Right ventricle myocardium inferior (tissue), 1 donor: ENCODE results near the gene DNAL4. TPM values are rescaled to one million over a fixed set of nuclear protein-coding genes. Genes with fewer than 3 reads are reported as not detected.

Experiments
- ATAC-seq: fragments of 200-7000 bp; cut with Tn5 transposase; one replicate; pipeline ENCODE4 v1.9.1; 2020; ENCODE audit warnings: mild to moderate bottlenecking, moderate library complexity
- DNase-seq: peaks from one replicate; pipeline ENCODE4 v3.0.0; 2021; ENCODE audit errors: missing footprints
- intact Hi-C: fragments of 100-400 bp; cut with DNase I; formaldehyde crosslinking; loops from one replicate; pipeline ENCODE4 v1.11.0; 2022
- total RNA-seq: library from RNA; stranded (reverse); fragmentation: NEBNext Ultra II Directional; extraction: Animal tissue kit (Norgen Biotek cat#: 25700); gene quantifications from one replicate; pipeline ENCODE4 v1.2.1, GENCODE V29; 2021
- donor health status: DM: no; HTN: yes; CAD: no; lungs with severe emphysema.

Gene DNAL4
- total RNA-seq, 1 donor from 2014 or later, result 10.0 TPM

DNA sequence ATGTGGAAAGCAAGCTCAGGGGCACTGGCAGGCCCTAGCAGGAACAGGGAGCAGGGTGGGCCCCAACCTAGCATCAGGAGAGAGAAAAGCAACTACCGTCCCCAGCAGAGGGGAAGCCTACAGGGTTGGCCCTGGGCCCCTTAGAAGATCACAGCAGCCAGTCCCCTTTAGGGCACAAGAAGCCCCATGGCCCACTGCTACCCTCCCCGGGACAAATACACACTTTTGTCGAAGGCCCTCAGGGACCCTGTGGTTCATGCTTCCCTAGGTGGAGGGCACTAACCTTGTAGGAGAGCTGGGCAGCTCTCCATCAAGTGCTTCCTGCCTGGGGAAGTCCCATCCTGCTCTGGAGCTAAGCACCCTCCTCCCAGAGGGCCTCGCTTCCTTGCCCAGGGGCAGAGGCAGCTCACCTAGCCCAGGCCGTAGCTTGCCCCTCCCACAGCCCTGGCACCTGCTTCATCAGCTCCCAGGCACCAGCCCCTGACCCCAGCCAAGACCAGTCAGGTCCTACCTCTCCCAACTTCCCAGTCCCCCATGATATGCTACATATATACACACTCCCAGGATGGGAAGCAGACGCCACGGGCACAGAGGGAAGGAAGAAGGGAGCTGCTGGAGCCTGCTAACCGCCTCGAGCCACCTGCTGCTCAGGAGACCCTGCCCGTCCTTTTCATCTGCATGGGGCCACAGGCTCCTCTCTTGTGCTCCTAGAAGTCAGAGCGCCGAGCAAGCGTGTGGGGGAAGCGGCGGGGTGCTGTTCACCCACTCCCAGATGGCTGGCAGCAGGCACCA, 58.3 kb downstream of the DNAL4 start:
- DNase-seq (no peak), ATAC-seq (no peak)
- intact Hi-C loops, result no loop called here

- ATAC-seq, result no peak
- DNase-seq, result no peak
- intact Hi-C loops, result no loop called here
Observed at GRCh38 chr22:38735126-38735464, 58.8 kb downstream of the DNAL4 start.

- no peak for ATAC-seq
- intact Hi-C loops, result no loop called here
- DNase-seq, result no peak
Observed at GRCh38 chr22:38734421-38735100, 59.4 kb downstream of the DNAL4 start.

GRCh38 chr22:38733724-38734381, 60.1 kb downstream of the DNAL4 start:
- intact Hi-C loops, result no loop called here
- DNase-seq (no peak), ATAC-seq (peak; percentile 65)

DNA sequence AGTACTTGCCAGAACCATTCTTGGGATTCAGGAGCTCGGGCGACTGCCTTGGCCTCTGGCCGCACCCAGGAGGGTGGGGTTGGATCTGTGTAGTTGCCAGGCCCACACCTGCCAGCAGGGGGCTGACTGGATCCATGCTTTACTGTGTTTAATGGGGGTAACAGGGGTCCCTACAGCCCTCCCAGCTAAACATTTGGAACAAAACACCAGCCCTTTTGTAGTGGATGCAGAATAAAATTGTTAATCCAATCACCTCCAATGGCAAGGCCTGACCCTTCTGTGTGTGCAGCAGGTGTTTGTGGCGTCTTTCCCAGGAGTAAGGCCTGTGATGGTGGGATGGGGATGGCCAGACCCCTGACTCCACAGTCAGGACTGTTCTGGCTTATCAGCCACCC, 60.6 kb downstream of the DNAL4 start:
- ATAC-seq, result peak; percentile 45
- DNase-seq, result no peak
- intact Hi-C loops, result no loop called here

DNA sequence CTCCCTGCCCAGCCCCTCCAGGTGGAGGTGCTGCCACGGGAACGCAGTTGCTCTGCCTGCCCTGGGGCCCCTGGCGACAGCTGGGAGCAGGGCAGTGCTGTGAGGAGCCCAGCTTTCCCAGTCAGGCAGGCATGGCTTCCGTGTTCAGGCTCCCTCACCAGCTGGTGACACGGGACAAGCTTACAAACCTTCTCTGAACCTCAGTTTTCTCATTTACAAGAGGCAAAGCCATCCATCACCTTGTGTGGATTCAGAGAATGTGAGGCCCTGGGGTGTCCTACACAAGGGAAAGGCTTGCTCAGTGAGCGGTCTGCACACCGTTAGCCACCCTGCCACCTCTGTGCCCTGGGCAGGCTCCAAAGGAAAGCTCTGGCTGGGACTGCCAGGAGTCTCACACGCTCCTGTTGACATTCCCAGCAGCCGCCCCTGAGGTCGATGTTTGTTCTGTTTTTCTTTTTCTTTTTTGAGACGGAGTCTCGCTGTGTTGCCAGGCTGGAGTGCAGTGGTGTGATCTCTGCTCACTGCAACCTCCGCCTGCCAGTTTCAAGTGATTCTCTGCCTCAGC, 61.6 kb downstream of the DNAL4 start:
- intact Hi-C loops, result no loop called here
- ATAC-seq, result peak; percentile 37
- no peak for DNase-seq

- DNase-seq (no peak), ATAC-seq (no peak)
- intact Hi-C loops, result no loop called here
Observed at GRCh38 chr22:38731703-38732161, 62.2 kb downstream of the DNAL4 start.

- no peak for ATAC-seq
Observed at GRCh38 chr22:38730411-38730871, 63.5 kb downstream of the DNAL4 start.

DNA sequence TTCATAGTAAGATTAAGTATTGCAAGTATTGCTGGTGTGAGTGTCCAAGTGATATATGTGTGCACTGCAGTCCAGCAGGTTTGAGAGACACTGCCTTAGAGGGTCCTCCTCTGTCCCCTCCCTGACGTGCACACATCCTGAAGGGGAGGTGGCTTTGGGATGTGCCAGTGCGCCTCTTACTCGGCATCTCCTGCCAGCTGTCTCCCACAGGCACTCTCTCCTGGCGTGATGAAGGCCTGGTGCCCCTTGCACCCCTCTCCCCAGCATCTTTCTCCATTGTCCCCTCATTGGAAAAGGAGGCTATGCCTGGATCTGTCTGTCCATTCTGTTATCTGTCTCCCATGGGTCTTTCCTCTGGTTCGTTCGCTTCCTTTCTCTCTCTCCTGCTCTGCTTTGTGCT, 64.0 kb downstream of the DNAL4 start:
- ATAC-seq (no peak), DNase-seq (no peak)
- intact Hi-C loops, result no loop called here

More at GRCh38 chr22:38730411-38730871, 63.5 kb downstream of the DNAL4 start:
- intact Hi-C loops, result no loop called here
- no peak for DNase-seq

DNA sequence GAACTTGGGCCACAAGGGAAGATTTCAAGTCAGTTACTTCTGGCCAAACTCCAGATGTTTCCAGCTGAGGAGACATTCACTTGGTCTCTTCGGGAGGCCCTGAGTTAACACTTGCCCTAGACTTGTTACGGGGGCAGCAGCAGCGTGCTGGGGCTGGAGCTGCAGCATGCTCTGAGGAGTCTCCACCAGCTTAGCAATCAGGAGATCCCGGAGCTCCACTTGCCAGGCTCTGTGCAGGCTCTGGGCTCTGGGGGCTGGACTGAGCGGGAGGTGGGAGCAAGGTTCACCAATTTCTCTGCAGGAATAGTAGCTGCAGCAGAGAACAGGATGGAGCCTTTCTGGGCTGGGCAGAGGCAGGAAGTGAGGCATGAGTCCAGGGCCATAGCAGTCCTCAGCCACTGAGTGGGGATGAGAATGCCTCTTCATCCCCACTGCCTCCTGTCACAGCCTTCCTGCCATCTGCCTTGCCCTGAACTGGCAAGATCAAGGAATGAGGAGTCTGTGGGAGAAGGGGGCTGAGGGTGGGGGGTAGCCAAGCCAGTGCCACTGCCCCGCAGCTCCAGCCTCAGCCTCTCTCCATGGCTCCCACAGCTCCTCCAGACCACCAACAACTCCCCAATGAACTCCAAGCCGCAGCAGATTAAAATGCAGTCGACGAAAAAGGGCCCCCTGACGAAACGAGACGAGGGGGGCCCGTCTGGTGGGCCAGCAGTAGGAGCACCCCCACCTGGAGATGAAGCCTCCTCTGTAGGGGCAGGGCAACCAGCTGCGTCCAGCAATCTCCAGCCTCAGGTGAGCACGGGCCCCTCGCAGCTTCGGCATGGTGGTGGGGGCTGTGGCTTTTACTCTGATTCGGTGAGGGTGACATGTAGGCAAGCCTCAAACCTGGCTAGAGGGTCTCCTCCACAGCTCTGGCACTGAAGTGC, 64.8 kb downstream of the DNAL4 start:
- intact Hi-C loops, result no loop called here
- ATAC-seq, result no peak

More for the DNA sequence above, 64.8 kb downstream of the DNAL4 start:
- DNase-seq, result no peak

Other genes with a start within 250 kb of the DNAL4 start
- gene DMC1, start 224.0 kb downstream of the DNAL4 start, total RNA-seq, result 0.46 TPM
- gene FAM227A, start 137.8 kb downstream of the DNAL4 start, total RNA-seq, result 0.27 TPM
- gene CBY1, start 137.5 kb downstream of the DNAL4 start, total RNA-seq, result 32.9 TPM
- gene TOMM22, start 112.2 kb downstream of the DNAL4 start, total RNA-seq, result 66.3 TPM
- gene JOSD1, start 93.2 kb downstream of the DNAL4 start, total RNA-seq, result 17.5 TPM
- 26.8 TPM for gene GTPBP1, start 88.2 kb downstream of the DNAL4 start, total RNA-seq
- gene SUN2, start 38.1 kb downstream of the DNAL4 start, total RNA-seq, result 126 TPM
- 19.7 TPM for gene NPTXR, start 49.9 kb upstream of the DNAL4 start, total RNA-seq
- 39.3 TPM for gene CBX6, start 78.1 kb upstream of the DNAL4 start, total RNA-seq
- 0.78 TPM for gene APOBEC3A, start 163.5 kb upstream of the DNAL4 start, total RNA-seq
- 0.78 TPM for gene APOBEC3B, start 188.2 kb upstream of the DNAL4 start, total RNA-seq
- 27.9 TPM for gene APOBEC3C, start 220.1 kb upstream of the DNAL4 start, total RNA-seq
- gene APOBEC3D, start 227.0 kb upstream of the DNAL4 start, total RNA-seq, result 0.95 TPM
- 6.7 TPM for gene APOBEC3F, start 246.7 kb upstream of the DNAL4 start, total RNA-seq